ENCODE results near the gene ADIPOR2. TPM values are rescaled to one million over a fixed set of nuclear protein-coding genes. Genes with fewer than 3 reads are reported as not detected.

Gene ADIPOR2
- total RNA-seq, 1 experiment from 2014 or later = 34.7 TPM

- H3K9ac ChIP-seq (ENCODE audit: low read length) = peak overlapping the region; percentile 66
- peak overlapping the region; percentile 64 for H3K27ac ChIP-seq (ENCODE audit: low read length)
- H4K20me1 ChIP-seq (ENCODE audit: insufficient read depth, low read depth, low read length) = no peaks in the 10 kb centered on the region
- H2AFZ ChIP-seq (ENCODE audit: low read length) = no peak overlapping the region
- peak; percentile 94 for DNase-seq
- peak overlapping the region; percentile 77 for H3K4me2 ChIP-seq (ENCODE audit: low read depth, low read length, poor library complexity, severe bottlenecking)
- H3K79me2 ChIP-seq (ENCODE audit: low read length) = no peaks in the 10 kb centered on the region
- H3K9me3 ChIP-seq (ENCODE audit: low read length) = no peaks in the 10 kb centered on the region
- H3K27me3 ChIP-seq (ENCODE audit: low read length) = no peaks in the 10 kb centered on the region
- H3K4me1 ChIP-seq (ENCODE audit: low read length) = peaks cover 56% of the 10 kb centered on the region
- no peaks in the 10 kb centered on the region for H3K36me3 ChIP-seq (ENCODE audit: insufficient read depth, low read length)
- H3K9me2 ChIP-seq (replicated peaks; ENCODE audit: insufficient read depth, low read length) = no peaks in the 10 kb centered on the region
- peak overlapping the region; percentile 52 for H3K4me3 ChIP-seq (ENCODE audit: low read length)
These were observed 109.8 kb downstream of the ADIPOR2 start for GRCh38 chr12:1800401-1801302.

- H2AFZ ChIP-seq (ENCODE audit: low read length) = no peak overlapping the region
- H3K9ac ChIP-seq (ENCODE audit: low read length) = peak overlapping the region; percentile 66
- H3K27me3 ChIP-seq (ENCODE audit: low read length) = no peaks in the 10 kb centered on the region
- peak overlapping the region; percentile 52 for H3K4me3 ChIP-seq (ENCODE audit: low read length)
- no peaks in the 10 kb centered on the region for H4K20me1 ChIP-seq (ENCODE audit: insufficient read depth, low read depth, low read length)
- peak overlapping the region; percentile 77 for H3K4me2 ChIP-seq (ENCODE audit: low read depth, low read length, poor library complexity, severe bottlenecking)
- no peak for DNase-seq
- H3K27ac ChIP-seq (ENCODE audit: low read length) = no peak overlapping the region
- no peaks in the 10 kb centered on the region for H3K36me3 ChIP-seq (ENCODE audit: insufficient read depth, low read length)
- peaks cover 50% of the 10 kb centered on the region for H3K4me1 ChIP-seq (ENCODE audit: low read length)
- H3K79me2 ChIP-seq (ENCODE audit: low read length) = no peaks in the 10 kb centered on the region
- no peaks in the 10 kb centered on the region for H3K9me3 ChIP-seq (ENCODE audit: low read length)
- H3K9me2 ChIP-seq (replicated peaks; ENCODE audit: insufficient read depth, low read length) = no peaks in the 10 kb centered on the region
These were observed 110.6 kb downstream of the ADIPOR2 start for GRCh38 chr12:1801303-1801975.

- Histone ChIP-seq H3K79me2 (ENCODE audit: low read length) (no peaks in the 10 kb centered on the region), H4K20me1 (ENCODE audit: insufficient read depth, low read depth, low read length) (no peaks in the 10 kb centered on the region), H3K4me3 (ENCODE audit: low read length) (no peak overlapping the region), H3K27me3 (ENCODE audit: low read length) (no peaks in the 10 kb centered on the region), H3K27ac (ENCODE audit: low read length) (no peak overlapping the region), H3K4me1 (ENCODE audit: low read length) (peaks cover 35% of the 10 kb centered on the region), H3K9me3 (ENCODE audit: low read length) (no peaks in the 10 kb centered on the region), H3K9ac (ENCODE audit: low read length) (no peak overlapping the region), H3K9me2 (replicated peaks; ENCODE audit: insufficient read depth, low read length) (no peaks in the 10 kb centered on the region), H2AFZ (ENCODE audit: low read length) (peak overlapping the region; percentile 65; the same call in 1 of the 2 replicates), H3K36me3 (ENCODE audit: insufficient read depth, low read length) (no peaks in the 10 kb centered on the region), H3K4me2 (ENCODE audit: low read depth, low read length, poor library complexity, severe bottlenecking) (no peak overlapping the region)
- DNase-seq = no peak
These were observed 112.9 kb downstream of the ADIPOR2 start for GRCh38 chr12:1803736-1804135.

GRCh38 chr12:1804545-1805332, 113.9 kb downstream of the ADIPOR2 start:
- Histone ChIP-seq H3K27ac (ENCODE audit: low read length) (no peak overlapping the region), H3K9me3 (ENCODE audit: low read length) (no peaks in the 10 kb centered on the region), H4K20me1 (ENCODE audit: insufficient read depth, low read depth, low read length) (no peaks in the 10 kb centered on the region), H3K4me3 (ENCODE audit: low read length) (no peak overlapping the region), H3K4me2 (ENCODE audit: low read depth, low read length, poor library complexity, severe bottlenecking) (peak overlapping the region; percentile 32), H3K36me3 (ENCODE audit: insufficient read depth, low read length) (no peaks in the 10 kb centered on the region), H3K9ac (ENCODE audit: low read length) (peak overlapping the region; percentile 30), H3K9me2 (replicated peaks; ENCODE audit: insufficient read depth, low read length) (no peaks in the 10 kb centered on the region), H3K4me1 (ENCODE audit: low read length) (peaks cover 30% of the 10 kb centered on the region), H3K79me2 (ENCODE audit: low read length) (no peaks in the 10 kb centered on the region), H2AFZ (ENCODE audit: low read length) (peak overlapping the region; percentile 86; the same call in 1 of the 2 replicates), H3K27me3 (ENCODE audit: low read length) (no peaks in the 10 kb centered on the region)
- DNase-seq = peak; percentile 95

- no peaks in the 10 kb centered on the region for H3K9me3 ChIP-seq (ENCODE audit: low read length)
- DNase-seq = no peak
- no peaks in the 10 kb centered on the region for H3K79me2 ChIP-seq (ENCODE audit: low read length)
- no peaks in the 10 kb centered on the region for H3K27me3 ChIP-seq (ENCODE audit: low read length)
- no peak overlapping the region for H3K4me2 ChIP-seq (ENCODE audit: low read depth, low read length, poor library complexity, severe bottlenecking)
- H4K20me1 ChIP-seq (ENCODE audit: insufficient read depth, low read depth, low read length) = no peaks in the 10 kb centered on the region
- H2AFZ ChIP-seq (ENCODE audit: low read length) = no peak overlapping the region
- H3K27ac ChIP-seq (ENCODE audit: low read length) = no peak overlapping the region
- no peaks in the 10 kb centered on the region for H3K9me2 ChIP-seq (replicated peaks; ENCODE audit: insufficient read depth, low read length)
- H3K4me1 ChIP-seq (ENCODE audit: low read length) = peaks cover 21% of the 10 kb centered on the region
- H3K4me3 ChIP-seq (ENCODE audit: low read length) = no peak overlapping the region
- no peak overlapping the region for H3K9ac ChIP-seq (ENCODE audit: low read length)
- H3K36me3 ChIP-seq (ENCODE audit: insufficient read depth, low read length) = no peaks in the 10 kb centered on the region
These were observed 114.7 kb downstream of the ADIPOR2 start for GRCh38 chr12:1805441-1806081.

- Histone ChIP-seq H3K4me3 (ENCODE audit: low read length) (no peak overlapping the region), H3K79me2 (ENCODE audit: low read length) (no peaks in the 10 kb centered on the region), H3K9ac (ENCODE audit: low read length) (no peak overlapping the region), H3K4me2 (ENCODE audit: low read depth, low read length, poor library complexity, severe bottlenecking) (no peak overlapping the region), H3K4me1 (ENCODE audit: low read length) (peaks cover 12% of the 10 kb centered on the region), H3K27me3 (ENCODE audit: low read length) (no peaks in the 10 kb centered on the region), H3K9me2 (replicated peaks; ENCODE audit: insufficient read depth, low read length) (no peaks in the 10 kb centered on the region), H3K9me3 (ENCODE audit: low read length) (no peaks in the 10 kb centered on the region), H4K20me1 (ENCODE audit: insufficient read depth, low read depth, low read length) (no peaks in the 10 kb centered on the region), H3K36me3 (ENCODE audit: insufficient read depth, low read length) (no peaks in the 10 kb centered on the region), H3K27ac (ENCODE audit: low read length) (no peak overlapping the region), H2AFZ (ENCODE audit: low read length) (no peak overlapping the region)
- DNase-seq = no peak
These were observed 115.6 kb downstream of the ADIPOR2 start for GRCh38 chr12:1806301-1807086.

- DNase-seq = no peak
- no peak overlapping the region for H3K4me3 ChIP-seq (ENCODE audit: low read length)
- H3K4me1 ChIP-seq (ENCODE audit: low read length) = peaks cover 4% of the 10 kb centered on the region
- no peaks in the 10 kb centered on the region for H3K27me3 ChIP-seq (ENCODE audit: low read length)
- no peak overlapping the region for H3K4me2 ChIP-seq (ENCODE audit: low read depth, low read length, poor library complexity, severe bottlenecking)
- H3K9me2 ChIP-seq (replicated peaks; ENCODE audit: insufficient read depth, low read length) = no peaks in the 10 kb centered on the region
- H3K79me2 ChIP-seq (ENCODE audit: low read length) = no peaks in the 10 kb centered on the region
- H3K9me3 ChIP-seq (ENCODE audit: low read length) = no peaks in the 10 kb centered on the region
- H2AFZ ChIP-seq (ENCODE audit: low read length) = no peak overlapping the region
- H3K9ac ChIP-seq (ENCODE audit: low read length) = no peak overlapping the region
- H3K27ac ChIP-seq (ENCODE audit: low read length) = no peak overlapping the region
- H4K20me1 ChIP-seq (ENCODE audit: insufficient read depth, low read depth, low read length) = no peaks in the 10 kb centered on the region
- no peaks in the 10 kb centered on the region for H3K36me3 ChIP-seq (ENCODE audit: insufficient read depth, low read length)
These were observed 116.4 kb downstream of the ADIPOR2 start for GRCh38 chr12:1807087-1807860.

Measured in Karpas-422 (cell line).